Hippocampal formation (tissue), 2 donors: Measurements from ENCODE around the gene STPG2.
"Not testable (repeated sequence)": the region's sequence is repeated elsewhere in the genome, so short reads cannot be mapped to it uniquely, and the experiment has no call there.

Experiments used
- DNase-seq, 2 donors: peaks; one replicate each; lab custom pipeline; 2025; lab: John Stamatoyannopoulos, UW

STPG2 gene

GRCh38 chr4:97942951-97943350 lies 200.3 kb downstream of the STPG2 start:
- DNase-seq, result no peak

DNA sequence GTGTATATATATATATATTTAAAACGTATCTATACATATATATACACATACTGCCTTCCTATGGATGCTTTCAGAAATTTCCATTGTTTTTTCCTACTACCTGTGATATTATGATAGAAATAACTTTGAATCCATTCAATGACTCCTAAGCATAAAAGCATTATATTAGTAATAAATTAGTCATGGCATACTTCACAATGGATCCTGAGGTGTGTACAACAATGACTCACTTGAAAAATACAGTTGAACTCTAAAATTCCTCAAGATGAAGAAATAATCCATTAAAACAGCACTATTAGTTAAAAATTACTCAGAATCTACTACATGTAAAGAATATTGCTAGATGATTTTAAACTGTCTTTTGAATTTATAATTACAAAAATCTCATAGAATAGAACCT lies 201.1 kb downstream of the STPG2 start:
- no peak for DNase-seq

DNA sequence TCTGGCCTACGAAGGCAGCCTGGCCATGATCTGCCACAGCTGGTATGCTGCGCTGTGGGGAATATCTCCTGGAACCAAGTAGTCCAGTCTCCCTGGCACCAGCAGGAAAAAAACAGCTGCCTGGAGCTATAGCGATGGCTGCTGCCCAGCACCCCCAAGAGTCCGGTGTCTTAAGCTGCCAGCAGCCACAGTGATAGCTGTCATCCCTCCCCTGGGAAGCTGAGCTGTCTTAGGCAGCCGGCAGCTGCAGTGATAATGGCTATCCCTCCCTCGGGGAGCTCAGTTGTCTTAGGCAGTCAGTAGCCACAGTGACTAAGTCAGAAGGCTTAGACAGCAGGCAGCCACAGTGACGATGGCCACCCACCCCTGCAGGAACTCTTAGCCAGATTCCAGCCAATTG lies 205.1 kb downstream of the STPG2 start:
- DNase-seq, result no peak

DNA sequence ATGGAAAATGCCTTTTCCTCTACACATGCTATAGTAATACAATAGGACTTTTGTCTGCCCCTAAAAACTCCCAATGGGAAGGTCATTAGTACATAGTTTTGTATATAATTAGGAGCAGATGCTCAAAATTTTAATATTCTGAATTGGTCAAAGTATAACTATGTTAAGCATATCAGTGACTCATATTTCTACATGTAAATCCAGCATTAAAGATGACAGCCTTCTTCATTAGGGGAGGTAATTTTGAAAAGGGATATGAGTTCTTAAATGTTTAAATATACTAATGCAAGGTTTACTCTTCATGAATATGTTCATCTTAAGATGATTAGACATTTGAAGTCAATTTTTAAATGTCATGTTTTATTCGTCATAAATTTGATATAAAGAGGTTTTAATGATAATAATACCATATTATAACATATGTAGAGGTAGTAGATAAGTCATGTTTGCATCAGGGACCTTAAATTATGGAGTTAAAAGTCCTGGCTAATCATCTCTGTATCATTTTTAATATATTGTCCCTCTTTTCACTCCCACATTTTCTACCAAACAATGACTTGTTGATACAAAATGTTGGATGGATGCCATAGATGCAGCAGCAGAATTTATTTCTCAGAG lies 218.8 kb downstream of the STPG2 start:
- no peak for DNase-seq

DNA sequence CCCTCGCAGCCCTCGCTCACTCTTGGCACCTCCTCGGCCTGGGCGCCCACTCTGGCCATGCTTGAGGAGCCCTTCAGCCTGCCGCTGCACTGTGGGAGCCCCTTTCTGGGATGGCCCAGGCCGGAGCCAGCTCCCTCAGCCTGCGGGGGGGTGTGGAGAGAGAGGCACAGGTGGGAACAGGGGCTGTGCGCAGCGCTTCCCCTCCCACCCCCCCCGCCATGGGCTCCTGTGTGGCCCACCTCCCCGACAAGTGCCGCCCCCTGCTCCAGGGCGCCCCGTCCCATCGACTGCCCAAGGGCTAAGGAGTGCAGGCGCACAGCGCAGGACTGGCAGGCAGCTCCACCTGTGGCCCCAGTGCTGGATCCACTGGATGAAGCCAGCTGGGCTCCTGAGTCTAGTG lies 220.2 kb downstream of the STPG2 start:
- DNase-seq, result no peak

GRCh38 chr4:97917115-97917514 lies 226.2 kb downstream of the STPG2 start:
- DNase-seq, result no peak

DNA sequence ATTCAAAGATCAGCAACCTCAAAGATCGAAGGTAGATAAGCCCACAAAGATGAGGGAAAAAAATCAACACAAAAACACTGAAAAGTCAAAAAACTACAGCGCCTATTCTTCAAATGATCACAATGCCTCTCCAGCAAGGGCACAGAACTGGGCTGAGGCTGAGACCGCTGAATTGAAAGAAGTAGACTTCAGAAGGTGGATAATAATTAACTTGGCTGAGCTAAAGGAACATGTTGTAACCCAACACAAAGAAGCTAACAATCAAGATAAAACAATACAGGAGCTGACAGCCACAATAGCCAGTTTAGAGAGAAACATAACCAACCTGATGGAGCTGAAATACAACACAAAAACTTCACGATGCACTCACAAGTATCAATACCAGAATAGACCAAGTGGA lies 231.1 kb downstream of the STPG2 start:
- no peak for DNase-seq

DNA sequence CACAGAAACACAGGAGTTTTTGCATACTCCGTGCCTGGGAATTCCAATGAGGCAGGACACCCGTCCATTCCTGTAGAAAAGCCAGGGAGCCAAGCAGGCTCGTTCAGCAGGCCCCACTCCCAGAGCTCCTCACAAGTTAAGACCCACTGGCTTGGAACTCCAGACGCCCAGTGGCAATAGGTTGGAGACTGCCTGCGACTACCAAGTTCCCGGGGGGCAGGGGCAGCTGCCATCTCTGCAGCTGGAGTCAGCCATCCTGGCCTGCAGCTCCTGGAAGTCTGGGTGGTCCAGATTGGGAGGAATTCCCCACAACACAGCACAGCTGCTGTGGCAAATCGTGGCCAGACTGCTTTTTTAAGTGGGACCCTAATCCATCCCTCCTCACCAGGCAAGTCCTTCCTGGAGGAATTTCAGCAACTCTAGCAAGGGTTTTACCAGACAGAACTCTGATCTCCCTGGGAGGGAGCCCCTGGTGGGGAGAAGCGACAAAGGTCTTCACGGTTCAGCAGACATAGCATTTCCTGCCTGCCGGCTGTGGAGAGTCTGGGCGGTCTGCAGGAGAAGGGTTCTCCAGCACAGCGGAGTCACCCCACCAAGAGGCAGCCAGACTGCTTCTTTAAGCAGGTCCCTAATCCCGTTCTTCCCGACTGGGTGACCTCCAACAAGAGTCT lies 231.9 kb downstream of the STPG2 start:
- DNase-seq, result no peak

DNA sequence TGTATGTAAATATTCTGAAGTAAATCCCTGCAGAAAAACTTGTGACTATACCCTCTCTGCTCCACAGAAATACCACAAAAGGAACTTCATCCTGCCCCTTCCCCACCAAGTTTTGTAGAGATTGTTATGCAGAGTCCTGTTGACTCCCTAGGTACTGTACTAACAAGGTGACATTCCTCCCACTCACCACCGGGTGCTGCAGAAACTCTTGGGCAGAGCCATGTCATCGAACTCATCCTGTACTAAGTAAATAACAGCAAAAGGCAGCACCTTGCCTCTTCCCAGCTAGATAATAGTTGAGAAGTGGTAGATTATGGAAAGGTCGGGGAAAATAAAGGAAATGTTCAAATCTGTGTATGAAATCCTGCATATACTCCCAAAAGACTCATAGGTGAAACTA lies 233.3 kb downstream of the STPG2 start:
- DNase-seq, result no peak

GRCh38 chr4:97903436-97904189 lies 239.7 kb downstream of the STPG2 start:
- not testable (repeated sequence) for DNase-seq

- no peak for DNase-seq
Measured at GRCh38 chr4:97900229-97900628, 243.0 kb downstream of the STPG2 start.

- DNase-seq, result no peak
Measured at GRCh38 chr4:97892592-97893266, 250.5 kb downstream of the STPG2 start.

GRCh38 chr4:97879942-97880341 lies 263.3 kb downstream of the STPG2 start:
- DNase-seq, result no peak

DNA sequence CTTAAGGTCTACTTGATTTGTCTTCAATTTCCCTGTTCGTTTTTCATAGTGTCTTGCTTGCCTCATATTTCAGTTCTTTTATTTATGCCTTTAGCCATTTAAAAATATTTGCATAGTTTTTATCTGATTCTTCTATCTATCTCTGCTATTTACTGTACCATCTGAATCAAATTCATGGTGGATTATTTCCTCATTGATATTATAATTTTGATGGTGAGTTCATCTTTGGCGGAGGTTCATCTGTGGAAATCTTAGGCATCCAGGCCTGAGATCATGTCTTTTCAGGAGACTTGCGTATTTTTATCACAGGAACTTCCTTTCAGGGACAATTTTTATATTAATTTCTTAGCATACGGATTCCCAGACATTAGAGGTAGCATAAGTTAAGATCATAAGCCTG lies 275.2 kb downstream of the STPG2 start:
- DNase-seq, result no peak

GRCh38 chr4:97867557-97868091 lies 275.7 kb downstream of the STPG2 start:
- no peak for DNase-seq

DNA sequence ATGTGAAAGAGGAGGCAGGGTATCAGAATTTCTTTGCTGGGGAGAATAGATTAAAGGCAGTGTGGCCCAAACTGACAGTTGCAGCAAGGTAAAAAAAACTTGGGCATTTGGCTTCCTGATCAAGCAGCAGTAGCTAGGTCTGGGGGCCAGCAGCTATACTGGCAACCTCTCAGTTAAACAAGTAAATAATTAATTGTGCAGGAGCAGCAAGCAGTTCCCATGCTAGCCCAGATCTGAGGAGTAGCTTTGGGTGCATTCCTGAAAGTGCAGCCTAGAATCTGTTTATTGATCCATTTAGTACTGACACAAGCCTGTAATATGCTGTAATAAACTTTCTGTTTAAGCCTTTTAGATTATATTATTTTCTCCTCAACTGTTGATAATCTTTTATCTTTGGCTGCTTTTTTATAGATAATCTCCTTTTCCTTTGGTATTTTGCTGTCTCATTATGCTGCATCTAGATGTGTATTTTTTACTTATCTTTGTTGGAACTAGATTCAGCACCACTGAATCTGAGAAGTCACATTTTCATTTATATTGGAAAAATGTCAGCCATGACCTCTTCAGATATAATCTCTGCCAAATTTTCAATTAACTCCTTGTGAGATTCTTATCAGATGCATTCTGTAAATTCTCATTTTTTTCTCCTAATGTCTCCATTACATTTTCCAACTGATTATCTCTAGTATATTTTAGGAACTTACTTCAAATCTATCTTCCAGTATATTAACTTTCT lies 276.3 kb downstream of the STPG2 start:
- no peak for DNase-seq

DNA sequence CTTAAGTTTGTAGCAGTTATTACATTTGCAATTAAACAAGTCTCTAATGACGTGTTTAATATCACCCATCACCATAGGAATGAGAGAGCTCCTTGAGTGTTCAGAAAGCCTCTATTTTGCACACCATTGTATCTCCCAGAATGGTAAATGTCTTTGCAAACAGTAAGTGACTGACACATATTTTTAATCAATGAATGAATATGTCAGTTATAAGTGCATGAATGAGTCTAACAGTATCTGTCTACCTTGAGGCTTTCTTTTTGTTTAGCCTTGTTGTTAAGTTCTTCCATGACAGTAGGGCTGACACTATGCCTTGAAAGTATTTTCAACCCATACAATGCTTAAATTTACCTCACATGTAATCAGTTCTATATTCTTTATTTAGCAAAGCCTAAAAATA lies 292.2 kb downstream of the STPG2 start:
- no peak for DNase-seq

- no peak for DNase-seq
Measured at GRCh38 chr4:97845758-97846157, 297.5 kb downstream of the STPG2 start.

DNA sequence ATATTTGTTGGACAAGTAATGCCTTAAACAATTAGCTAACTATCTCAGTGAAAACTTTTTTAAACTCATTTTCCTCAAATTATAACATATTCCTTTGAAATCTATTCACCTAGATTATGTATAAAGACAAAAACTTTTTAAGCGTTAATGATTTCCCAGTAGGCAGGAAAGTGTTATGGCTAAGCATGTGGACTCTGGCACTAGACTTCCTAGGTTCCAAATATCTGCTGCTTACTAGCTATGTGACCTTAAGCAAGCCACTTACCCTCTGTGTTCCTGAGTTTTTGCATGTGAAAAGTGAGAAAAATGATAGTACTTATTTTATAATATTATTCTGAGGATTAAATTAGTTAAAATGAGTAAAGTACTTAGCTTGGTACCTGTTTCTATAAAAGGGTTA lies 301.8 kb downstream of the STPG2 start:
- no peak for DNase-seq

DNA sequence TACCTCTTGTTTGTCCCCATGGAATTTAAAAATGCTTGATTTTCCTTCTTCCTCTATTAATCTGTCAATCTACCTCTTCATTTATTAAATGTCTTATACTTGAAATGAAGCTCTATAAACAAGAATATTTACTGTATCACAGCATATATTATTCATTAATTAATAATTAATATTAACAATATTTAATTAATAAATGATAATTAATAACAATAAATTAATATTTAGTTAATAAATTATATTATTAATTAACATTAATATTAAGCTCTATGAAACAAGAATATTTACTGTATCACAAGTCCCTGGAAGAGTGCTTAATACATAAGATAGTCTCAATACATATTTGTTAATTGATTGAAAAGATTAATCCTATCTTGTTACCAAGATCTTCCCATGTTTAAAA lies 306.6 kb downstream of the STPG2 start:
- no peak for DNase-seq

- no peak for DNase-seq
Measured at GRCh38 chr4:97828646-97829045, 314.6 kb downstream of the STPG2 start.

GRCh38 chr4:97819294-97819693 lies 324.0 kb downstream of the STPG2 start:
- DNase-seq, result no peak
